Large intestine (tissue), 12 donors: ENCODE results near the gene RAMAC. TPM values are rescaled to one million over a fixed set of nuclear protein-coding genes. Genes with fewer than 3 reads are reported as not detected.
"Not testable (repeated sequence)": the region's sequence is repeated elsewhere in the genome, so short reads cannot be mapped to it uniquely, and the experiment has no call there.

Experiments used
- DNase-seq, 2 donors: peaks; one replicate each; pipeline versions ENCODE4 v3.0.0 to v3.0.0-alpha.2; 2013
- H3K27ac ChIP-seq: one replicate; pipeline ENCODE4 v1.5.1; 2013; ENCODE audit warnings: low read length
- H3K27me3 ChIP-seq: 2 replicates; pipeline ENCODE4 v1.6.1; 2013; ENCODE audit warnings: low read length; ENCODE audit not compliant: control insufficient read depth, insufficient read depth
- H3K36me3 ChIP-seq: 2 replicates; pipeline ENCODE4 v1.6.1; 2013; ENCODE audit warnings: low read length; ENCODE audit not compliant: control insufficient read depth, insufficient read depth
- H3K4me1 ChIP-seq: one replicate; pipeline ENCODE4 v1.6.1; 2013; ENCODE audit warnings: low read length; ENCODE audit not compliant: control insufficient read depth, insufficient read depth
- H3K4me3 ChIP-seq: one replicate; pipeline ENCODE4 v1.5.1; 2013; ENCODE audit warnings: low read length
- H3K9me3 ChIP-seq: one replicate; pipeline ENCODE4 v1.6.1; 2013; ENCODE audit warnings: mild to moderate bottlenecking, low read depth, low read length, moderate library complexity; ENCODE audit not compliant: control insufficient read depth
- WGBS: methylation state at CpG from one replicate; pipeline ENCODE4 v1.1.5; 2013; ENCODE audit warnings: low lambda C conversion rate; ENCODE audit not compliant: insufficient coverage; 5-methylcytosine and 5-hydroxymethylcytosine counted together
- long read RNA-seq, 11 donors: transcript quantifications; one replicate each; lab custom pipeline, GENCODE V29; 2026
- polyA plus RNA-seq: library from polyadenylated mRNA; unstranded; fragments of 120-200 nt; gene quantifications from one replicate; pipeline ENCODE4 v1.2.1, GENCODE V29; 2013

RAMAC gene
- polyA plus RNA-seq = 30.1 TPM
- long read RNA-seq, donor 1, transcript RAMAC-201 (4 exons, 1,568 nt) = major isoform, 12 of 18 reads
- long read RNA-seq, donor 1, partial matches to known transcripts = 6 of 18 reads
- long read RNA-seq, donor 1, other reads (novel, unspliced or antisense) = 0 of 18 reads
- long read RNA-seq, donor 2, transcript RAMAC-201 (4 exons, 1,568 nt) = major isoform, 29 of 29 reads
- long read RNA-seq, donor 2, partial matches to known transcripts = 0 of 29 reads
- long read RNA-seq, donor 2, other reads (novel, unspliced or antisense) = 0 of 29 reads
- long read RNA-seq, donor 3 = 0 reads
- long read RNA-seq, donor 4, partial matches to known transcripts = 0 of 2 reads
- long read RNA-seq, donor 4, other reads (novel, unspliced or antisense) = 0 of 2 reads
- long read RNA-seq, donor 5, transcript RAMAC-201 (4 exons, 1,568 nt) = major isoform, 17 of 17 reads
- long read RNA-seq, donor 5, partial matches to known transcripts = 0 of 17 reads
- long read RNA-seq, donor 5, other reads (novel, unspliced or antisense) = 0 of 17 reads
- long read RNA-seq, donor 6, transcript RAMAC-201 (4 exons, 1,568 nt) = major isoform, 29 of 29 reads
- long read RNA-seq, donor 6, partial matches to known transcripts = 0 of 29 reads
- long read RNA-seq, donor 6, other reads (novel, unspliced or antisense) = 0 of 29 reads
- long read RNA-seq, donor 7, transcript RAMAC-201 (4 exons, 1,568 nt) = major isoform, 14 of 14 reads
- long read RNA-seq, donor 7, partial matches to known transcripts = 0 of 14 reads
- long read RNA-seq, donor 7, other reads (novel, unspliced or antisense) = 0 of 14 reads
- long read RNA-seq, donor 8, transcript RAMAC-201 (4 exons, 1,568 nt) = major isoform, 31 of 51 reads
- long read RNA-seq, donor 8, partial matches to known transcripts = 20 of 51 reads
- long read RNA-seq, donor 8, other reads (novel, unspliced or antisense) = 0 of 51 reads
- long read RNA-seq, donor 9, transcript RAMAC-201 (4 exons, 1,568 nt) = major isoform, 26 of 26 reads
- long read RNA-seq, donor 9, partial matches to known transcripts = 0 of 26 reads
- long read RNA-seq, donor 9, other reads (novel, unspliced or antisense) = 0 of 26 reads
- long read RNA-seq, donor 10, transcript RAMAC-201 (4 exons, 1,568 nt) = major isoform, 24 of 24 reads
- long read RNA-seq, donor 10, partial matches to known transcripts = 0 of 24 reads
- long read RNA-seq, donor 10, other reads (novel, unspliced or antisense) = 0 of 24 reads
- long read RNA-seq, donor 11, transcript RAMAC-201 (4 exons, 1,568 nt) = major isoform, 19 of 19 reads
- long read RNA-seq, donor 11, partial matches to known transcripts = 0 of 19 reads
- long read RNA-seq, donor 11, other reads (novel, unspliced or antisense) = 0 of 19 reads

DNA sequence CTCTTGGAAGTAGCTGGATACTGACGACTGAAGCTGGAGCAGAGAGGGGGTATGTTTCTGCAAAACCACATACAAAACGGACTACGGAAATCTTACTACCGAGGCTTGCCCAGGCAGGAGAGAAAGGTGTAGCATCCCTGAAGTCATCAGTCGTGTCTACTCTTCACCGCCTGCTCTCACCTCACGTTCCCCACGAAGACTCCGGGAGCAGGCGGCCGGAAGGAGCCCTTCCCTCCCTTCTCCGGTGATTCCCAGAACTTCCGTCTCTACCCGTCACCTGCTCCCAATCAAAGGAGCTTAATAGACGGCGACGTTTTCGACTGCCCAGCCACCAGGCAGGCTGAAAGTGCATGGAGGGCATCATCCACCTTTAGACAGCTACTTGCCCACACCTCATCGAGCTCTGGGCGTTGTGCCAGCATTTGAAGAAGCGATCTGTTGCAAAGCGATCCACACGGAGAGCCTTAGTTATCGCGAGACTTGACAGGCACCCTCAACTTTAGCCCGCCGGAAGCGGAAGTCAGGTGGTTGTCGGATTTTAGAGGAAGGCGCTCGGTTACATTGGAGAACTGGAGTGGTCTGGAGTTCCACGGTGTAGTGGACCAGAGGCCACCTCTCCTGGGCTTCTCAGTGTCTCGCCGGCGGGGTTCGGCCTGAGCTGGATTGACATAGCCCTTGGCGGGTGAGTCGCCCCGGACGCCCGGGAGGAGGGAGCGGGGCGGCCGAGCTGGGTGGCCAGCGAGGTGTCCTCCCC is at the start of gene RAMAC:
RAMAC (plus strand) TSS at position 523 of the 754 bp plus-strand sequence. CDS start 2,809 bp downstream, outside the sequence.
- Histone ChIP-seq H3K4me3 (peak within 1 kb of the TSS; percentile 80), H3K27ac (peak within 1 kb of the TSS; percentile 70), H3K36me3 (peaks cover 8% of the 10 kb centered on the region), H3K27me3 (no peaks in the 10 kb centered on the region), H3K4me1 (peaks cover 5% of the 10 kb centered on the region), H3K9me3 (no peaks in the 10 kb centered on the region)
- DNase-seq = peak; percentile 94 to 97
- no CpG with 5 or more reads among the region's 45 CpGs for WGBS

DNA sequence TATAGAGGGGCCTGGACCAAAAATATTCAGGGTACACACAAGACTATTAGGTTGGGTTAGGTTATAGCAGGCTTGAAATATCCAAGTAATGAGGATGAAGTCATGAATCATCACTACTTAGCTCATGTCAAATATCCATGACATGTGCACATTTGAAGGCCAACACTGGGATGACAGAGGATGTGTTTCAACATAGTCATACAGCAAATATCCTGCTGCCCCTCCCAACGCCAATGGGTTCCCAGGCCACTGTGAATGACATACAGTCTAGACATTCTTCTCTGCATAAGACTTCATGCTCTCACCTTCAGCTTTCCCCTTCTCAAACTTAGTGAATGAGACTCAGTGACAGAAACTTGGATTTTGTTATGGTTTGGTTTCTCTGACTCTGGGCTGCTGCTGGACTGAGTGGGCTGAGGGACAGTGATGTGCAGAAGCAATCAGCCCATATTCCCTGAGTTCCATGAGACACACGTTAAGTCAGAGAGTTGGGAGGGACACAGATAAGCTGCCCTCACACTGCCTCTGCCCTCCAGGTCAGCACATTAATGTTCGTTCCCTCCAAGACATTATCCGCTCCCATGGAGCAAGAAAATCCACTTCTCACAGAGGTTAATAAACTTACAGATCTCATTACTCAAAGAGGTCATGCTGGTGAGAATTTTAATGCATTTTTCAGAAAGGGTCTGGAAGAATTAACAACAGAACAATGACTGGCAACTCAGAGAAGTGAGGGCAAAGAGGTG is 48.9 kb upstream of the RAMAC start:
- Histone ChIP-seq H3K27ac (no peak overlapping the region), H3K4me3 (no peak overlapping the region), H3K9me3 (no peaks in the 10 kb centered on the region), H3K36me3 (no peaks in the 10 kb centered on the region), H3K27me3 (no peaks in the 10 kb centered on the region), H3K4me1 (no peaks in the 10 kb centered on the region)
- WGBS = no CpG with 5 or more reads among the region's 4 CpGs
- DNase-seq = no peak

DNA sequence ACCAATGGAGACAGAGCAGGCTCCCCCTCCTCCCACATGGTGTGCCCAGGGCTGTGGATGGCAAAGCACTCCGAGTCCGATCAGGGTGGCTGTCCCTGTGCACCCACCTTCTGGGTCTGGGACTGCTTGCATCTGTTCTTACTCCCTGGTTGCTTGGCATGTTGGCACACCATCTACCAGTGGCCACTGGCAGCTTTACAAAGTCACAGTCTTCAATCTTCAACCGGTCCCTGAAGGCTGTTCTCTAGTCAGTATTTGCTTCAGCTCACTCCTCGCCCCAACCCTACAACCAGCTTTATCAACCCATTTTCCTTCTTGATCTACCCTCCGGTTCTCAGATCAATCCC is 48.3 kb upstream of the RAMAC start:
- Histone ChIP-seq H3K36me3 (no peaks in the 10 kb centered on the region), H3K4me1 (no peaks in the 10 kb centered on the region), H3K4me3 (no peak overlapping the region), H3K9me3 (no peaks in the 10 kb centered on the region), H3K27me3 (no peaks in the 10 kb centered on the region), H3K27ac (no peak overlapping the region)
- WGBS = no CpG with 5 or more reads among the region's 5 CpGs
- DNase-seq = no peak

DNA sequence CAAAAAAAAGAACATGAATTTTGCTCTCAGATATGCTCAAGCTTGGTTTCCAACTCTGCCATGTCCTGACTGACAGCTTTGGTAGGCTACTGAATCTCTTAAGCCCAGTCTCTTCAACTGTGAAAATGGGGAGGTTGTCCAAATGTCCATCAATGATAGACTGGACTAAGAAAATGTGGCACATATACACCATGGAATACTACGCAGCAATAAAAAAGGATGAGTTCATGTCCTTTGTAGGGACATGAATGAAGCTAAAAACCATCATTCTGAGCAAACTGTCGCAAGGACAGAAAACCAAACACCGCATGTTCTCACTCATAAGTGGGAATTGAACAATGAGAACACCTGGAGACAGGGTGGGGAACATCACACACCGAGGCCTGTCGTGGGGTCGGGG is 46.3 kb upstream of the RAMAC start:
- not testable (repeated sequence) for H3K9me3 ChIP-seq, H3K27ac ChIP-seq, DNase-seq, H3K36me3 ChIP-seq, H3K4me3 ChIP-seq, H3K4me1 ChIP-seq, H3K27me3 ChIP-seq
- no CpG with 5 or more reads among the region's 6 CpGs for WGBS

DNA sequence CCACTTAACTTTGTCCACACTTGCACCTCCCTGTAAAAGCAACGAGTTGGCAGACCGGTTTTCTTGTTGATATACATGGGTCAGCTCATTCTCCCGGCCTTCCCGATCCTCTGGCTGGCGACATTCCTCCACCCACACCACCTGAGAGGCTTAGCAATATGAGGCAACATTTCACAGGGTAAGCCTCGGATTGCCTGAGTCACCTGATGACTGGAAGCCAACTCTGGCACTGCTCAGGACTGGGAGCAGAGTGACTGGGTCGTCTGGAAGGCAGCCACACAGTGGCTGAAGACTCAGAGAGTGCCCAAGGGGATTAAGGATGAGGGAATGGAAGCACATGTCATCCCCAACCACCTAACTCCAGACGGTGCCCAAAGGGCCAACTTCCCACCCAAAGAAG is 43.3 kb upstream of the RAMAC start:
- no peaks in the 10 kb centered on the region for H3K36me3 ChIP-seq
- peaks cover 2% of the 10 kb centered on the region for H3K27me3 ChIP-seq
- H3K4me1 ChIP-seq = no peaks in the 10 kb centered on the region
- WGBS = 80% methylated on average over 1 of the region's 8 CpGs
- no peak overlapping the region for H3K27ac ChIP-seq
- no peaks in the 10 kb centered on the region for H3K9me3 ChIP-seq
- no peak for DNase-seq
- H3K4me3 ChIP-seq = no peak overlapping the region

DNA sequence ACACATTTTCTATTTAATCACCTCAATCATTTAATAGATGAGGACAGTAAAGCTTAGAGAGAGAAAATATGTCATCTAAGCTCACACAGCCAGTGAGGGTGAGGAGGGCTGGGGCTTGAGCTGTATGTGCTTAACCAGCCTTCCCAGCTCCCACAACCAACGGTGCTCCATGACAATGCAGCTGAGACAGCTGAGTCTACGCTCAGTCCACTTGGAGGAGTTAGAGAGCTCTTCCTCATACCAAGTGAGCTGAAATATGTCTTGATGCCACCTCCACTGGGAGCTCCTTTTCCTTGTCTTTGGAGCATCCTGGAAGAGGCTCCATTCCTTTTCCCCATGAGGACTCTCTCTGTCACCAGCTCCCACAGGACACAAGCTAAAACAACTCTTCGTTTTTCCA is 42.8 kb upstream of the RAMAC start:
- WGBS = no CpG with 5 or more reads among the region's 3 CpGs
- Histone ChIP-seq H3K4me1 (no peaks in the 10 kb centered on the region), H3K9me3 (no peaks in the 10 kb centered on the region), H3K27me3 (peaks cover 2% of the 10 kb centered on the region), H3K4me3 (no peak overlapping the region), H3K27ac (no peak overlapping the region), H3K36me3 (no peaks in the 10 kb centered on the region)
- DNase-seq = no peak

DNA sequence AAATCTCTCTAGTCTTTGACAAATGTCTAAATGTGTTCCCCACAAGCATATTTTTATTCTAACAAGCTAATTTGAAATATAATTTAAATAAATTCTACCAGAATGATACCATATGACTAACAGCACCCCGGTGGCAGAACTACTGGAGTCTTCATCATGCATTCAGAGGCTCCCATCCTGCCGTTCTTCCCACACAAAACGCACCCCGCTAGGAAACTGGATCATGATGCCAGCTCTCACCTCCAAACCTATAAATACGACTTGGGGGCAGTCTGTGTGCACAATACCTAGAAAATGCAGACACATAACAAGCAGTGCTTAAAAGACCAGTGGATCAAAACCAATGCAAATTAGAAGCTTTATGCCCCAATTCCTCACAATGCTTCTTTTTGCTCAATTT is 42.0 kb upstream of the RAMAC start:
- H3K4me1 ChIP-seq = no peaks in the 10 kb centered on the region
- no peak overlapping the region for H3K27ac ChIP-seq

DNA sequence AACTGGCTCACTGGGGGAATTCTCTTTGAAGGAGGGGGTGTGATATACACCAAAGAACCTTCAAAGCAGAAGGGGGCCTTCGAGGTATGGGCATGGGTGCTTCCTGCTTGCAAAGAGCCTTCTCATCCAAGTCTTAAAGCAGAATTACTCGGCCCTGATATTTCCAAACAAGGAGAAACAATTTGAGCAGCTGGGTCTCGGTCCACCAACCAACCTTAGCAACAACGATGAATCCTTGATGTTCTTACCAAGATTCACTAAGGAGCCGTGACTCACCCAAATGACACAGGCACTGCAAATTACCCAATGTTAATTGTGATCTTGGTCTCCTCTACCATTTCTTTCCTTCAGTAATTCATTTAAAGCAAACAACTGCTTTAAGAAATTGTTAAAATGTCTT is 41.2 kb upstream of the RAMAC start:
- Histone ChIP-seq H3K9me3 (no peaks in the 10 kb centered on the region), H3K27ac (no peak overlapping the region)
- WGBS = no CpG with 5 or more reads among the region's 5 CpGs

More for the DNA sequence above, 42.0 kb upstream of the RAMAC start:
- Histone ChIP-seq H3K4me3 (no peak overlapping the region), H3K9me3 (no peaks in the 10 kb centered on the region), H3K27me3 (peaks cover 4% of the 10 kb centered on the region), H3K36me3 (no peaks in the 10 kb centered on the region)
- no peak for DNase-seq
- WGBS = no CpG with 5 or more reads among the region's 5 CpGs

DNA sequence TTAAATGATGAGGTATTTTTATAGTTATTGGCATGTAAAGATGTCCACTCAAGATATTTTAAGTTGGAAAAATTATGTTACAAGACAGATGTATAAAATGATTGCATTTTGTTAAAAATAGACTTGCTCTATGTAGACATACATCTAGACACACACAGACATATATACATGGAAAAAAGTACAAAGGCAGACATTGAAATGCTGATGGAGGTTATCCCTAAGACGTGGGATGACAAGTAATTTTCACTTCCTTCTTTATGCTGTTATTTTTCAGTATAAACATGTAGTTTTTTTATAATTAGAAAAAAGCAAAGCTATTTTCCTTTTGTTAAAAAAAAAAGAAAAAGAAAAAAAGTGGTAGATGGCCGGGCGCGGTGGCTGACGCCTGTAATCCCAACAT is 40.7 kb upstream of the RAMAC start:
- H3K27me3 ChIP-seq = peaks cover 13% of the 10 kb centered on the region
- DNase-seq = no peak
- H3K36me3 ChIP-seq = no peaks in the 10 kb centered on the region
- H3K4me3 ChIP-seq = no peak overlapping the region
- no peaks in the 10 kb centered on the region for H3K9me3 ChIP-seq
- no peaks in the 10 kb centered on the region for H3K4me1 ChIP-seq
- no peak overlapping the region for H3K27ac ChIP-seq
- WGBS = 90% methylated on average over 2 of the region's 5 CpGs

More for the DNA sequence above, 41.2 kb upstream of the RAMAC start:
- no peaks in the 10 kb centered on the region for H3K4me1 ChIP-seq
- no peaks in the 10 kb centered on the region for H3K36me3 ChIP-seq
- no peak for DNase-seq
- H3K27me3 ChIP-seq = peaks cover 8% of the 10 kb centered on the region
- H3K4me3 ChIP-seq = no peak overlapping the region
